HepG2 (cell line): ENCODE measurements around the gene XPO5. TPM values are rescaled to one million over a fixed set of nuclear protein-coding genes. Genes with fewer than 3 reads are reported as not detected.

ENCODE experiments used
- GRHL1 ChIP-seq: sonication (generic); formaldehyde crosslinking; conservative IDR thresholded peaks from 2 replicates; pipeline ENCODE4 v1.8.0; 2022; ENCODE audit warnings: missing genetic modification reagents
- HDAC1 ChIP-seq: sonication (generic); formaldehyde crosslinking; IDR thresholded peaks from 2 replicates; pipeline ENCODE4 v1.5.1; 2020; ENCODE audit warnings: mild to moderate bottlenecking, missing genetic modification reagents
- NFYC ChIP-seq: IDR thresholded peaks from 2 replicates; pipeline ENCODE4 v1.6.1; 2016; ENCODE audit warnings: missing genetic modification reagents, missing compliant biosample characterization
- NONO ChIP-seq, 2 experiments: fragments of 450-650 bp in 1 of 2; sonication (generic) in 1 of 2; formaldehyde crosslinking in 1 of 2; IDR thresholded peaks in 1 of 2; conservative IDR thresholded peaks in 1 of 2; 2 replicates each; pipeline versions ENCODE4 v1.6.1 to v1.8.0; 2017 to 2022; ENCODE audit warnings: mild to moderate bottlenecking in 1 of 2, missing genetic modification reagents in 1 of 2, moderate library complexity in 1 of 2
- RFX3 ChIP-seq: IDR thresholded peaks from 2 replicates; pipeline ENCODE4 v1.6.1; 2016; ENCODE audit warnings: missing biosample characterization, missing genetic modification reagents
- ZMYM4 ChIP-seq: sonication (generic); formaldehyde crosslinking; IDR thresholded peaks from 2 replicates; pipeline ENCODE4 v1.8.1; 2023; ENCODE audit warnings: mild to moderate bottlenecking, missing genetic modification reagents
- ZNF124 ChIP-seq: sonication (generic); formaldehyde crosslinking; IDR thresholded peaks from 2 replicates; pipeline ENCODE4 v1.4.0; 2020; ENCODE audit warnings: missing genetic modification reagents
- ZNF674 ChIP-seq: sonication (generic); formaldehyde crosslinking; IDR thresholded peaks from 2 replicates; pipeline ENCODE4 v1.5.0; 2020; ENCODE audit warnings: low read depth, mild to moderate bottlenecking, missing genetic modification reagents
- ZNF687 ChIP-seq: sonication (generic); formaldehyde crosslinking; IDR thresholded peaks from 2 replicates; pipeline ENCODE4 v1.5.1; 2020; ENCODE audit warnings: mild to moderate bottlenecking, missing genetic modification reagents, moderate library complexity
- ZNF800 ChIP-seq: sonication (generic); formaldehyde crosslinking; IDR thresholded peaks from 2 replicates; pipeline ENCODE4 v1.4.0; 2020; ENCODE audit warnings: missing genetic modification reagents
- ZZZ3 ChIP-seq: sonication (generic); formaldehyde crosslinking; IDR thresholded peaks from 2 replicates; pipeline ENCODE4 v1.4.0; 2020; ENCODE audit warnings: missing genetic modification reagents, mild to moderate bottlenecking, borderline replicate concordance
- polyA plus RNA-seq, 8 experiments: library from polyadenylated mRNA; depleted of rRNA in 3 of 8; stranded (reverse) in 7 of 8; unstranded in 1 of 8; fragments of >200 nt; fragmentation: Illumina TruSeq in 4 of 8; extraction: Trizol in 4 of 8; gene quantifications; 2 replicates each; pipeline versions ENCODE4 v1.2.1 to v1.2.3, GENCODE V29; 2011 to 2016; ENCODE audit warnings: low read depth in 4 of 8, missing spikeins in 1 of 8, mixed read lengths in 1 of 8; ENCODE audit not compliant: insufficient read depth in 1 of 8
- total RNA-seq, 5 experiments: library from RNA; depleted of rRNA; stranded (reverse); fragments of >200 nt; fragmentation: Illumina TruSeq; extraction: Trizol; gene quantifications; 2 replicates each; pipeline ENCODE4 v1.2.3, GENCODE V29; 2016; ENCODE audit warnings: low read depth in 1 of 5
- TF ChIP-seq, protein P1 (sequence below): IDR thresholded peaks from 2 replicates; pipeline ENCODE4 v1.6.1; 2018; ENCODE audit warnings: missing genetic modification reagents, mild to moderate bottlenecking, missing compliant biosample characterization
- TF ChIP-seq, protein P2 (sequence below): sonication (generic); formaldehyde crosslinking; IDR thresholded peaks from 2 replicates; pipeline ENCODE4 v1.4.0; 2020; ENCODE audit warnings: low read depth, missing genetic modification reagents
- TF ChIP-seq, protein P3 (sequence below): sonication (generic); formaldehyde crosslinking; IDR thresholded peaks from 2 replicates; pipeline ENCODE4 v1.8.1; 2023; ENCODE audit warnings: mild to moderate bottlenecking, inconsistent platforms, moderate library complexity, missing genetic modification reagents, borderline replicate concordance

The XPO5 gene
- total and polyA plus RNA-seq, 2 of the 13 experiments (the other 11 are each of a cell fraction or from before 2014, with no cell fraction given), result 52.2 to 68.0 TPM

- TF ChIP-seq ZMYM4 (CRISPR knock-in tag), result 0 out of 2 replicates have a peak, but pooled peaks have one; percentile 25
- TF ChIP-seq, protein P1, sequence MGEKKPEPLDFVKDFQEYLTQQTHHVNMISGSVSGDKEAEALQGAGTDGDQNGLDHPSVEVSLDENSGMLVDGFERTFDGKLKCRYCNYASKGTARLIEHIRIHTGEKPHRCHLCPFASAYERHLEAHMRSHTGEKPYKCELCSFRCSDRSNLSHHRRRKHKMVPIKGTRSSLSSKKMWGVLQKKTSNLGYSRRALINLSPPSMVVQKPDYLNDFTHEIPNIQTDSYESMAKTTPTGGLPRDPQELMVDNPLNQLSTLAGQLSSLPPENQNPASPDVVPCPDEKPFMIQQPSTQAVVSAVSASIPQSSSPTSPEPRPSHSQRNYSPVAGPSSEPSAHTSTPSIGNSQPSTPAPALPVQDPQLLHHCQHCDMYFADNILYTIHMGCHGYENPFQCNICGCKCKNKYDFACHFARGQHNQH (CRISPR knock-in tag), result peak; percentile 59; the same call in 1 of the 2 replicates
- TF ChIP-seq ZNF687 (CRISPR knock-in tag), result no peak; the same call in 1 of the 2 replicates
- TF ChIP-seq, protein P2, sequence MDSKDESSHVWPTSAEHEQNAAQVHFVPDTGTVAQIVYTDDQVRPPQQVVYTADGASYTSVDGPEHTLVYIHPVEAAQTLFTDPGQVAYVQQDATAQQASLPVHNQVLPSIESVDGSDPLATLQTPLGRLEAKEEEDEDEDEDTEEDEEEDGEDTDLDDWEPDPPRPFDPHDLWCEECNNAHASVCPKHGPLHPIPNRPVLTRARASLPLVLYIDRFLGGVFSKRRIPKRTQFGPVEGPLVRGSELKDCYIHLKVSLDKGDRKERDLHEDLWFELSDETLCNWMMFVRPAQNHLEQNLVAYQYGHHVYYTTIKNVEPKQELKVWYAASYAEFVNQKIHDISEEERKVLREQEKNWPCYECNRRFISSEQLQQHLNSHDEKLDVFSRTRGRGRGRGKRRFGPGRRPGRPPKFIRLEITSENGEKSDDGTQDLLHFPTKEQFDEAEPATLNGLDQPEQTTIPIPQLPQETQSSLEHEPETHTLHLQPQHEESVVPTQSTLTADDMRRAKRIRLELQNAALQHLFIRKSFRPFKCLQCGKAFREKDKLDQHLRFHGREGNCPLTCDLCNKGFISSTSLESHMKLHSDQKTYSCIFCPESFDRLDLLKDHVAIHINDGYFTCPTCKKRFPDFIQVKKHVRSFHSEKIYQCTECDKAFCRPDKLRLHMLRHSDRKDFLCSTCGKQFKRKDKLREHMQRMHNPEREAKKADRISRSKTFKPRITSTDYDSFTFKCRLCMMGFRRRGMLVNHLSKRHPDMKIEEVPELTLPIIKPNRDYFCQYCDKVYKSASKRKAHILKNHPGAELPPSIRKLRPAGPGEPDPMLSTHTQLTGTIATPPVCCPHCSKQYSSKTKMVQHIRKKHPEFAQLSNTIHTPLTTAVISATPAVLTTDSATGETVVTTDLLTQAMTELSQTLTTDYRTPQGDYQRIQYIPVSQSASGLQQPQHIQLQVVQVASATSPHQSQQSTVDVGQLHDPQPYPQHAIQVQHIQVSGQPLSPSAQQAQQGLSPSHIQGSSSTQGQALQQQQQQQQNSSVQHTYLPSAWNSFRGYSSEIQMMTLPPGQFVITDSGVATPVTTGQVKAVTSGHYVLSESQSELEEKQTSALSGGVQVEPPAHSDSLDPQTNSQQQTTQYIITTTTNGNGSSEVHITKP, result no peak
- TF ChIP-seq GRHL1 (CRISPR knock-in tag), result no peak
- TF ChIP-seq, protein P3, sequence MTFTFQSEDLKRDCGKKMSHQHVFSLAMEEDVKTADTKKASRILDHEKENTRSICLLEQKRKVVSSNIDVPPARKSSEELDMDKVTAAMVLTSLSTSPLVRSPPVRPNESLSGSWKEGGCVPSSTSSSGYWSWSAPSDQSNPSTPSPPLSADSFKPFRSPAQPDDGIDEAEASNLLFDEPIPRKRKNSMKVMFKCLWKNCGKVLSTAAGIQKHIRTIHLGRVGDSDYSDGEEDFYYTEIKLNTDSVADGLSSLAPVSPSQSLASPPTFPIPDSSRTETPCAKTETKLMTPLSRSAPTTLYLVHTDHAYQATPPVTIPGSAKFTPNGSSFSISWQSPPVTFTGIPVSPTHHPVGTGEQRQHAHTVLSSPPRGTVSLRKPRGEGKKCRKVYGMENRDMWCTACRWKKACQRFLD (CRISPR knock-in tag), result no peak
- TF ChIP-seq NFYC (CRISPR knock-in tag), result no peak
- no peak for TF ChIP-seq NONO (IDR thresholded peaks at IDR 0.05)
- no peak; the same call in 1 of the 2 replicates for TF ChIP-seq NONO (CRISPR knock-in tag; conservative IDR thresholded peaks at IDR 0.05)
- TF ChIP-seq RFX3, result no peak
- peak; percentile 67; the same call in 1 of the 2 replicates for TF ChIP-seq ZNF800 (CRISPR knock-in tag)
- TF ChIP-seq ZZZ3 (CRISPR knock-in tag), result no peak
- TF ChIP-seq HDAC1, result 0 out of 2 replicates have a peak, but pooled peaks have one; percentile 15
- 0 out of 2 replicates have a peak, but pooled peaks have one; percentile 66 for TF ChIP-seq ZNF124 (CRISPR knock-in tag)
- TF ChIP-seq ZNF674 (CRISPR knock-in tag), result no peak
Observed at GRCh38 chr6:43493833-43494232, 82.0 kb downstream of the XPO5 start (continued).
